Endodermal cell (in vitro differentiated cells): ENCODE results near the gene FGFRL1. TPM values are rescaled to one million over a fixed set of nuclear protein-coding genes. Genes with fewer than 3 reads are reported as not detected.
A peak's percentile ranks its signal among the peaks of the same experiment; 100 is the strongest.

ENCODE experiments used
- DNase-seq: peaks from one replicate; pipeline ENCODE4 v3.0.0-alpha.2; 2017
- H3K27ac ChIP-seq: 2 replicates; pipeline ENCODE4 v1.5.1; 2013; ENCODE audit warnings: mild to moderate bottlenecking, low read depth, low read length, moderate library complexity
- H3K27me3 ChIP-seq: 2 replicates; pipeline ENCODE4 v1.6.1; 2013; ENCODE audit warnings: mild to moderate bottlenecking, low read length, moderate library complexity; ENCODE audit not compliant: insufficient read depth, control insufficient read depth, poor library complexity, severe bottlenecking
- H3K36me3 ChIP-seq: 2 replicates; pipeline ENCODE4 v1.7.0; 2013; ENCODE audit warnings: mild to moderate bottlenecking, low read length, moderate library complexity; ENCODE audit not compliant: control insufficient read depth, insufficient read depth
- H3K4me1 ChIP-seq: one replicate; pipeline ENCODE4 v1.7.0; 2013; ENCODE audit warnings: low read length; ENCODE audit not compliant: control insufficient read depth, insufficient read depth
- H3K4me3 ChIP-seq: 2 replicates; pipeline ENCODE4 v1.5.1; 2013; ENCODE audit warnings: mild to moderate bottlenecking, low read length, moderate library complexity
- H3K9ac ChIP-seq: 2 replicates; pipeline ENCODE4 v1.6.1; 2013; ENCODE audit warnings: mild to moderate bottlenecking, low read length, moderate library complexity; ENCODE audit not compliant: poor library complexity, severe bottlenecking; ENCODE audit errors: extremely low read depth
- H3K9me3 ChIP-seq: 2 replicates; pipeline ENCODE4 v1.6.1; 2013; ENCODE audit warnings: mild to moderate bottlenecking, low read length, moderate library complexity; ENCODE audit not compliant: control insufficient read depth
- H3K27ac Mint-ChIP-seq: 2 replicates; pipeline ENCODE4 v1.8.0; 2020; ENCODE audit warnings: mixed read lengths
- H3K27me3 Mint-ChIP-seq: 2 replicates; pipeline ENCODE4 v1.8.0; 2021; ENCODE audit warnings: mild to moderate bottlenecking, mixed read lengths; ENCODE audit not compliant: insufficient read depth
- H3K36me3 Mint-ChIP-seq: 2 replicates; pipeline ENCODE4 v1.8.0; 2020; ENCODE audit warnings: low read depth, mixed read lengths
- H3K4me1 Mint-ChIP-seq: 2 replicates; pipeline ENCODE4 v1.8.0; 2020; ENCODE audit warnings: mixed read lengths
- H3K4me3 Mint-ChIP-seq: 2 replicates; pipeline ENCODE4 v1.8.0; 2020; ENCODE audit warnings: mild to moderate bottlenecking, moderate library complexity, mixed read lengths
- H3K9me3 Mint-ChIP-seq: 2 replicates; pipeline ENCODE4 v1.8.0; 2020; ENCODE audit warnings: mild to moderate bottlenecking, mixed read lengths
- CTCF ChIP-seq: fragments of 200-600 bp; sonication (generic); conservative IDR thresholded peaks from 2 replicates; pipeline ENCODE4 v1.5.0; 2021; ENCODE audit warnings: antibody characterized with exemption, mild to moderate bottlenecking
- WGBS, 2 experiments: methylation state at CpG; one replicate each; pipeline versions ENCODE4 v1.1.5 to v1.1.7; 2013; ENCODE audit warnings: missing lambda C conversion rate in 2 of 2, mixed read lengths in 1 of 2; ENCODE audit not compliant: insufficient coverage in 1 of 2, insufficient read length in 1 of 2; 5-methylcytosine and 5-hydroxymethylcytosine counted together
- total RNA-seq, 2 donors: library from RNA; stranded (reverse); fragmentation: NEBNext Ultra II Directional in 1 of 2; extraction: Animal tissue kit (Norgen Biotek cat#: 25700) in 1 of 2; gene quantifications; 2 replicates in 1 of 2; 3 replicates in 1 of 2; pipeline ENCODE4 v1.2.1, GENCODE V29; 2021

The FGFRL1 gene
- total RNA-seq, 2 donors from 2014 or later = 51.0 to 93.3 TPM

- peak; percentile 79 for DNase-seq
- Mint-ChIP-seq H3K27me3 (peaks cover 20% of the 10 kb centered on the region), H3K4me1 (peaks cover 4% of the 10 kb centered on the region), H3K27ac (no peak overlapping the region), H3K36me3 (peaks cover 2% of the 10 kb centered on the region), H3K4me3 (no peak overlapping the region), H3K9me3 (peaks cover 10% of the 10 kb centered on the region)
- Histone ChIP-seq H3K27ac (no peak overlapping the region), H3K27me3 (no peaks in the 10 kb centered on the region), H3K9ac (no peak overlapping the region), H3K4me1 (no peaks in the 10 kb centered on the region), H3K4me3 (no peak overlapping the region), H3K9me3 (no peaks in the 10 kb centered on the region), H3K36me3 (no peaks in the 10 kb centered on the region)
- 62 to 73% methylated on average over 15 to 20 of the region's 20 CpGs for WGBS, 2 experiments
- no peak for TF ChIP-seq CTCF
These were observed 32.3 kb upstream of the FGFRL1 start for GRCh38 chr4:978957-979701.

- no peak overlapping the region for H3K9ac ChIP-seq
- WGBS, 2 experiments = 92 to 96% methylated on average over 14 to 17 of the region's 17 CpGs
- no peaks in the 10 kb centered on the region for H3K4me1 ChIP-seq
- H3K27ac Mint-ChIP-seq = no peak overlapping the region
- no peaks in the 10 kb centered on the region for H3K36me3 Mint-ChIP-seq
- H3K4me1 Mint-ChIP-seq = peaks cover 12% of the 10 kb centered on the region
- H3K4me3 ChIP-seq = no peak overlapping the region
- peaks cover 4% of the 10 kb centered on the region for H3K27me3 Mint-ChIP-seq
- H3K4me3 Mint-ChIP-seq = no peak overlapping the region
- TF ChIP-seq CTCF = no peak
- H3K27ac ChIP-seq = no peak overlapping the region
- H3K27me3 ChIP-seq = peaks cover 10% of the 10 kb centered on the region
- no peaks in the 10 kb centered on the region for H3K9me3 ChIP-seq
- no peak for DNase-seq
- no peaks in the 10 kb centered on the region for H3K36me3 ChIP-seq
- no peaks in the 10 kb centered on the region for H3K9me3 Mint-ChIP-seq
These were observed 29.1 kb upstream of the FGFRL1 start for GRCh38 chr4:982291-982690.

- H3K27ac Mint-ChIP-seq = no peak overlapping the region
- H3K4me3 ChIP-seq = no peak overlapping the region
- H3K9me3 ChIP-seq = no peaks in the 10 kb centered on the region
- no peaks in the 10 kb centered on the region for H3K36me3 Mint-ChIP-seq
- no peak overlapping the region for H3K27ac ChIP-seq
- no peaks in the 10 kb centered on the region for H3K9me3 Mint-ChIP-seq
- peaks cover 4% of the 10 kb centered on the region for H3K27me3 Mint-ChIP-seq
- no peaks in the 10 kb centered on the region for H3K36me3 ChIP-seq
- peaks cover 14% of the 10 kb centered on the region for H3K4me1 Mint-ChIP-seq
- no peak overlapping the region for H3K4me3 Mint-ChIP-seq
- H3K9ac ChIP-seq = no peak overlapping the region
- no peak for DNase-seq
- WGBS, 2 experiments = 94% methylated on average over 15 of the region's 15 CpGs
- peaks cover 10% of the 10 kb centered on the region for H3K27me3 ChIP-seq
- TF ChIP-seq CTCF = no peak
- no peaks in the 10 kb centered on the region for H3K4me1 ChIP-seq
These were observed 28.6 kb upstream of the FGFRL1 start for GRCh38 chr4:982814-983213.
